HG03095 (cell line): ENCODE data around the gene ZDHHC8.

Experiments
- ATAC-seq: cut with Tn5 transposase; IDR thresholded peaks from one replicate; pipeline ENCODE4 v1.9.1; 2021; ENCODE audit warnings: moderate library complexity; ENCODE audit not compliant: unreplicated experiment

ZDHHC8 gene

GRCh38 chr22:20142711-20143621 is 11.4 kb downstream of the ZDHHC8 start:
- no peak for ATAC-seq

DNA sequence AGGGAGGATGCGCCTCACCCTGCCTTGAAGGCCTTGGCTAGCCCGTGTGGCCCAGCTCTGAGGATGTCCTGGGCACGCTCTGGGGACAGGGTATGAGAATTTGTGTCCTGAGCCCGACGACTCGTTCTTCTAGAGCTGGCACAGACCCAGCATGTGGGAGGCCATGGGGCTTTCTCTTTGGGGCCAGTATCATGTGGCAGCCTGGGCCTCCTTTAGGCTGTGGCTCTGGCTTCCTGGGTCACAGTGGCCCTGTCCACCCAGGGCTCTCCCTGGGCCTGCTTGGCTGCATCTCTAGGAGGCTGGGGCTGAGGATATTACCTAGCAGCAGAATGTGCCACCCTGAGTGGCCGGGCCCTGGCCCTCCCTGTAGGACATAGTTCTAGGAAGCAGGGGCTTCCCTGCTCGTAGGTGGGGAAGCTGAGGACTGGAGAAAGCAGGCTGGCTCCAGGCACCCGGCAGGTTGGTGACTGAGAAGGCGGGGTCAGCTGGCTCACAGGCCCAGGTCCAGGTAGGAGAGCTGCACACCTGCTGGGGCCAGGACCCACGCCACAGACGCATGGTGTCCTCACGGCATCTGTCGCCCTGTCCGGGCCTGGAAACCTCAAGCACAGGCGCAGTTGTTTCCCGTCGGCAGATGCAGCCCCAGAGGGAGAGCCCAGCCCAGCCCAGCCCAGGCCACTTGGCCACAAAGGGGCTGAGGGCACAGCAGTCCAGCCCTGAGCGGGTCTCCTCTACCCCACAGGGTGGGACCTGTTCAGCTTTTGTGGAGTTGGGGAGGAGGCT is 12.5 kb downstream of the ZDHHC8 start:
- no peak for ATAC-seq

- ATAC-seq = no peak
These were observed 13.7 kb downstream of the ZDHHC8 start for GRCh38 chr22:20145206-20145831.

- ATAC-seq = no peak
These were observed 14.2 kb downstream of the ZDHHC8 start for GRCh38 chr22:20145832-20146223.

DNA sequence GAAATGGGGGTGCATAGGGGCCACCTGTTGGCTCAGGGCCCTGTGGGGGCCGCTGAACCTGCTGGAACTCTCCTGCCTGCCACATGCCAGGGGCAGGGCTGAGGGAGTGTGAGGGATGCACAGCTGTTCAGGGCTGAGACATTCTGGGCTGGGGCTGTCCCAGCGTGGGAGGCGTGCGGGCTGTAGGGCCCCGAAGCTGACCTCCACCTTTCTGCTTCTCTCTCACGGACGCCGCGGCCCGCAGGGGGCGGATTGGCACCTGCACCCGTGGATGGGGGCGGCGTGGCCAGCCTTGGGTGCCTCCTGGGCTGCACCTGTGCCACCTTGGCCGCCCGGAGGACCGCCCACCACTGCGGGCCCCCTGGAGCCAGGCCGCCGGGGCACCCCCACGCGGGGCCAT is 15.2 kb downstream of the ZDHHC8 start:
- no peak for ATAC-seq

- no peak for ATAC-seq
These were observed 15.8 kb downstream of the ZDHHC8 start for GRCh38 chr22:20147237-20147988.

- ATAC-seq = no peak
These were observed 16.8 kb downstream of the ZDHHC8 start for GRCh38 chr22:20148414-20148813.

DNA sequence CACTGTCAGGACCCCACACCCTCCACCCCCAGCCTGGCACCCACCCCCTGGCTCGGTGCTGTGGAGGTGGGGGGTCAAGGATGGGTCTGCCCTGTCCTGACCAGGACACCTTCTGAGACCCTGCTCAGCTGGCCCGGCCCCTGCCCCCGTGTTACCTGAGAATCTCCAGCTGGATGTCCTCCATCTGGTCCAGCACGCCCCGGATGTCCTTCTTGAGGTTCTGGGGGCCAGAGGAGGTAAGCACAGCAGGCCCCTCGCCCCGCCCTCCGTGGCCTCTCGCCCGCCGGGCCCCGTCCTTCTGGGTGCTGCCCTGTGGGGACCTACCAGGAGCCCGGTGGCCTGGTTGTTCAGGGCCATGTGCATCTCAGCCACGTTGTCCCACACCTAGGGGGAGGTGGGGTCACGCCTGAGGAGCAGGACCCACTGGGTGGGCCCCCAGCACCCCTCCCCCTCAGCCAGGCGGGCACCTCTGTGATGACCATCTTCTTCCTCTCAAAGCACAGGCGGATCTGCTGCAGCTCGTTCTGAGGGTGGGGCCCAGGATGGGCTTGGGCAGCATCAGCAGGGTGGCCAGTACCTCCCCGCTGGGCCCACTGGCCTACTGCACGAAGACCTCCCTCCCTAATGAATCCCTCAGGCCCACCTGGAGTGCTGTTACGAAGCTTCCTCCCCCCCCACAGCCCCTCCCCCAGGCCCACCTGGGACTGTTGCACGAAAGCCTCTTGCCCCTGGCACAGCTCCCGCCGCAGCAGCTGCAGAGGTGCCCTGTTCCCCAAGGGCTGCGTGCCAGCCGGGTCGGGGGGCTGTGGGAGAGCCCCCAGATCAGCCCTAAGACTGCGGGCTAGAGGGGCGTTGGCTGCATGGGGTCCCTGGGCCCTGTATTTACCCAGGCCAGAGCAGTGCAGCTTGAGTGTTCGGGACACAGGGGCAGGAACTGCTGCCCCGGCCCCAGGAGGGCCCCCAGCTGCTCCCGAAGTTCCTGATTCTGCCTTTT is 17.9 kb downstream of the ZDHHC8 start:
- ATAC-seq = no peak

DNA sequence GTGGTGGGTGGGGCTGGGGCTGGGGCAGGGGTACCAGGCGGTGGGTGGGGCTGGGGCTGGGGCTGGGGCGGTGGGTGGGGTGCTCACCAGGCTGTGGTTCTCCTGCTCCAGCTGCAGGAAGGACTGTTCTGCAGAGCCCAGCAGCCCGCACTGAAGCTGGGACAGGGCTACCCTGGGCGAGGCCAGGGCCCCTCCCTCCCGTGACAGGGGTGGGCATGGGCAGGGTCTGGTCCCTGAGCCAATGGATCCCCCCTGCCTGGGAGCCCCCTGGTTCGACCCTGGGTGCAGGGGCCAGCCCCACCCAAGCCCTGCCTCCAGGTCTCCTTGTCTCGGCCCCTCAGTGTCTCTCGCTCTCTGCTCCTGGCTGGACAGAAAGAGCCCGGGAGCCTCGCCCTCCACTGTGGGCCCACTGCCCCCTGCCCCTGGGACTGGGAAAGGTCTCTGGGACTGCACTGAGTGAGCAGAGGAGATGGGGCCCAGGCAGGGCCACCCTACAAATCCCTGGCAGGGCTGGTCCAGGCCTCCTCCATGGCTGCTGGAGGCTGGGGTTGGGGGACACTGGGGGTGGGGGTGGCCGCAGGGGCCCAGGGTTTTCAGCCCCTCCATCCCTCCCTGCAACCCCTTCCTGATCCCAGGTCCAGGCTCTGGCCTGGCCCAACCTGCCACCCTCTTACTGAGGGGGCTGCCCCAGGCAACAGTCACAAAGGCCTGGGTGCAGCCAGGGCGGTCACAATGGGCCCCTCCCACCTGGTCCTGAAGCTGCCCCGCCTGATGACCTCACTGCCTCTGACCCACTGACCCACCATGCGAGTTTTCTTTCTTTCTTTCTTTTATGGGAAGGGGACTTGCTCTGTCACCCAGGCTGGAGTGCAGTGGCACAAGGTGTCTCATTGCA is 19.0 kb downstream of the ZDHHC8 start, which contains the start of gene CCDC188:
CCDC188 (minus strand) TSS at position 675 of the 895 bp plus-strand sequence; CDS start at position 606, 69 bp downstream.
- no peak for ATAC-seq

DNA sequence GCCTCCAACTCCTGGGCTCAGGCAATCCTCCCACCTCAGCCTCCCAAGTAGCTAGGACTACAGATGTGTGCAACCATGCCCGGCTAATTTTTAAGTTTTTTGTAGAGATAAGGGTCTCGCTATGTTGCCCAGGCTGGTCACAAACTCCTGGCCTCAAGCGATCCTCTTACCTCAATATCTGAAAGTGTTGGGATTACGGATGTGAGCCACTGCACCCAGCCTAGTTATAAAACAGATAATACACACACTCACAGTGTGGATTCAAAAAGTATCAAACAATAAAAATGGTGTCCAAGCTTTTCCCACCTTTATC is 19.6 kb downstream of the ZDHHC8 start:
- no peak for ATAC-seq

DNA sequence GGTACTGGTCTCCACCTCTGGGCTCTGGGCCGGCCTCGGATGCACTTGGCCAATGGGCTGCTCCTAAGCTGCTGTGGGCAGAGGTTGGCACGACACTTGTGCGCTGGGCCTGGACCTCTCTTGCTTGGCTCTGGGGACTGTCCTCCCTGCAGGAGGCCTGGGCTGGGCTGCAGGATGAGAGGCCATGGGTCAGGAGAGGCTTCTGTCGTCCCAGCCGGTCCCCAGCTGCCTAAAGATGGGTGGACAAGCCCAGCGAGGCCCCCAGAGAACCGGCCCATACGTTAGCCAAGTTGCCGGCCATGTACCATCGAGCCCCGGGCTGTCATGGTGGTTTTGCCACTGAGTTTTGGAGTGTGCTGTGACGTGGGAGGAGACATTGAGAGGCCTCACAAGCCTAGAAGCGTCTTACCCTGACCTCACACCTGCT is 20.9 kb downstream of the ZDHHC8 start:
- no peak for ATAC-seq

DNA sequence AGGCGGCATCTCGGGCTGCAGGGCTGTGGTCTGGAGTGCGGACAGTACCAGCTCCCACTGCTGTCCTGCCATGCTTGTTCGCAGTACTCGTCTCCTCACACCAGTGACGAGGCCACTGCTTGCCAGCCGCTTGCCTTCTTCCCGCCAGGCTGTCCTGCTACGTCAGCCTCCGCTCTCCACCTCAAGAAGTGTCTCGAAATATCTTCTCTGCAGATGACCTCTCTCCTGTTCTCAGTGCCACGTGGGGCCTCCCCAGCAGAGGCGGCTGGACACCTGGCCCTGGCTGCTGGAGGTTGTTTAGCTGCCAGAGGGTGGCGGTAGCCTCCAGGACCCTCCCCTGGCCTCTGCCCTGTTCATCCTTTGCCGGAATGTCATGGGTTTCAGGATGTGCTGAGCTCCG is 22.3 kb downstream of the ZDHHC8 start:
- no peak for ATAC-seq

- ATAC-seq = no peak
These were observed 23.1 kb downstream of the ZDHHC8 start for GRCh38 chr22:20154602-20155187.

GRCh38 chr22:20155330-20156041 is 23.9 kb downstream of the ZDHHC8 start:
- ATAC-seq = no peak

DNA sequence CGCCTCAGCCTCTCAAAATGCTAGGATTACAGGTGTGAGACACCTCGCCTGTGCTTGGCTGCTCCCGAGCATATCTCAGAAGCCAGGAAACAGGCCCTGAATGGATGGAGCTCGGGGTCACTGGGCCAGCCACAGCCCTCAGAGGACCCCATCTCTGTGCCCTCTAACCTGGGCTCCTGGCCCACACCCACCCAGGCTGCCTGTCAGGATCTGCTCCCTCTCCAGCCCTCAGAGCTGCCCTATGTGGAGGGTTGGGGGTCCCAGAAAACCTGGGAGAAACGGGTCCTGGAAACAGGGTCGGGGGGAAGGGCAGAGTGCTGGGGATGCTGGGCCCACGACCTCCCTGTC is 24.4 kb downstream of the ZDHHC8 start:
- ATAC-seq = no peak

GRCh38 chr22:20156611-20157429 is 25.2 kb downstream of the ZDHHC8 start:
- ATAC-seq = no peak
